Neuronal stem cell (in vitro differentiated cells): ENCODE data around the gene GAS7.

Experiments used
- DNase-seq: peaks from one replicate; pipeline ENCODE4 v3.0.0-alpha.2; 2013; ENCODE audit warnings: low spot score
- H2AFZ ChIP-seq: one replicate; pipeline ENCODE4 v1.6.1; 2013; ENCODE audit warnings: mild to moderate bottlenecking, low read length, inconsistent platforms
- H2AK5ac ChIP-seq: 2 replicates; pipeline ENCODE4 v1.6.1; 2013; ENCODE audit warnings: low read depth, mild to moderate bottlenecking, inconsistent platforms, low read length, moderate library complexity, mixed read lengths
- H2BK120ac ChIP-seq: 2 replicates; pipeline ENCODE4 v1.6.1; 2013; ENCODE audit warnings: low read depth, mild to moderate bottlenecking, inconsistent platforms, low read length, moderate library complexity, mixed read lengths
- H2BK12ac ChIP-seq: one replicate; pipeline ENCODE4 v1.6.1; 2013; ENCODE audit warnings: low read length, inconsistent platforms
- H2BK15ac ChIP-seq: 2 replicates; pipeline ENCODE4 v1.6.1; 2013; ENCODE audit warnings: mild to moderate bottlenecking, low read length, inconsistent platforms, mixed read lengths
- H2BK5ac ChIP-seq: one replicate; pipeline ENCODE4 v1.6.1; 2013; ENCODE audit warnings: inconsistent platforms, mild to moderate bottlenecking, low read length, moderate library complexity
- H3K14ac ChIP-seq: one replicate; pipeline ENCODE4 v1.6.1; 2013; ENCODE audit warnings: low read length, inconsistent platforms
- H3K18ac ChIP-seq: 2 replicates; pipeline ENCODE4 v1.6.1; 2013; ENCODE audit warnings: low read length, inconsistent platforms
- H3K23ac ChIP-seq: 2 replicates; pipeline ENCODE4 v1.6.1; 2013; ENCODE audit warnings: low read depth, mild to moderate bottlenecking, mixed read lengths, low read length, inconsistent platforms; ENCODE audit not compliant: poor library complexity
- H3K27ac ChIP-seq: replicated peaks from 3 replicates; pipeline ENCODE4 v1.5.1; 2013; ENCODE audit warnings: low read length, inconsistent platforms
- H3K27me3 ChIP-seq, 3 experiments: 2 replicates each; pipeline ENCODE4 v1.6.1; 2013; ENCODE audit warnings: low read length in 3 of 3, mild to moderate bottlenecking in 2 of 3, inconsistent platforms in 1 of 3, low read depth in 1 of 3, mixed read lengths in 1 of 3, moderate library complexity in 1 of 3; ENCODE audit not compliant: control insufficient read depth in 3 of 3, insufficient read depth in 3 of 3
- H3K36me3 ChIP-seq, 2 donors: replicated peaks in 1 of 2; 2 replicates each; pipeline ENCODE4 v1.6.1; 2013; ENCODE audit warnings: low read length in 2 of 2; ENCODE audit not compliant: control insufficient read depth in 2 of 2, insufficient read depth in 2 of 2
- H3K4ac ChIP-seq: 2 replicates; pipeline ENCODE4 v1.6.1; 2013; ENCODE audit warnings: inconsistent platforms, mild to moderate bottlenecking, low read length, moderate library complexity
- H3K4me1 ChIP-seq, 2 donors: 1 replicate in 1 of 2; 2 replicates in 1 of 2; pipeline ENCODE4 v1.6.1; 2013; ENCODE audit warnings: low read length in 2 of 2, low read depth in 1 of 2; ENCODE audit not compliant: control insufficient read depth in 2 of 2, insufficient read depth in 1 of 2
- H3K4me2 ChIP-seq: one replicate; pipeline ENCODE4 v1.6.1; 2013; ENCODE audit warnings: mild to moderate bottlenecking, low read length, inconsistent platforms; ENCODE audit not compliant: insufficient read depth, poor library complexity, severe bottlenecking
- H3K4me3 ChIP-seq, 2 donors: 2 replicates each; pipeline ENCODE4 v1.5.1; 2013; ENCODE audit warnings: low read length in 2 of 2, mild to moderate bottlenecking in 2 of 2, inconsistent platforms in 1 of 2, moderate library complexity in 1 of 2
- H3K79me1 ChIP-seq: one replicate; pipeline ENCODE4 v1.6.1; 2013; ENCODE audit warnings: low read depth, mild to moderate bottlenecking, inconsistent platforms, low read length, moderate library complexity
- H3K9ac ChIP-seq: one replicate; pipeline ENCODE4 v1.6.1; 2013; ENCODE audit warnings: mild to moderate bottlenecking, low read depth, low read length, inconsistent platforms; ENCODE audit not compliant: poor library complexity
- H3K9me3 ChIP-seq, 2 donors: replicated peaks in 1 of 2; 2 replicates each; pipeline versions ENCODE3 to v1.6.1; 2013; ENCODE audit warnings: low read length in 2 of 2, mild to moderate bottlenecking in 2 of 2, inconsistent platforms in 1 of 2, low read depth in 1 of 2, mixed read lengths in 1 of 2, moderate library complexity in 1 of 2; ENCODE audit not compliant: control insufficient read depth in 2 of 2, insufficient read depth in 1 of 2
- H4K8ac ChIP-seq: one replicate; pipeline ENCODE4 v1.6.1; 2013; ENCODE audit warnings: low read depth, mild to moderate bottlenecking, inconsistent platforms, low read length, moderate library complexity
- H4K91ac ChIP-seq: one replicate; pipeline ENCODE4 v1.6.1; 2013; ENCODE audit warnings: low read length, low read depth, mild to moderate bottlenecking, inconsistent platforms; ENCODE audit not compliant: poor library complexity
- WGBS, 2 donors: extraction: QIAGEN DNeasy Blood & Tissue Kit; methylation state at CpG; one replicate each; pipeline ENCODE4 v1.1.7; 2013; ENCODE audit warnings: missing lambda C conversion rate in 2 of 2, mixed read lengths in 1 of 2; ENCODE audit not compliant: insufficient read length in 2 of 2, insufficient replicate concordance in 1 of 2; ENCODE audit errors: extremely low coverage in 2 of 2; 5-methylcytosine and 5-hydroxymethylcytosine counted together

The GAS7 gene

DNA sequence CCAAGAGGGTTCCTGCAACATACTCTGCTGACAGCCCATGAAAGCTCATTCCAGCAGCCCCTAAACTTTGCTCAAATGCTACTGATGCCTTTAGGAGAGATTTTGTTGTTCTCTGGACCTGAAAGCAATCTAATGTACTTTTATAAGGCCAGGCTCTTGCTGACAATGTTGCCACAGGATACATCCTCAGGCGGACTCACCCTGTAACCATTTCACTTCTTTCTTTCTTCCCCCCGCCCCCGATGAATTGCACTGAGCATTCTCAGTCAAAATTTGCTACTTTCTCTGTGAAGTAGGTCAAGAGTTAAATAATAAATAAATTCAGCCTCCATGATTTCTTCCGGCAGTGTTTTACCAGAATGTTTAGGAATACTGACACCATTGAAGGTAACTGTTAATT, 1.5 kb downstream of the GAS7 start:
- no peak overlapping the region for H3K4me2 ChIP-seq
- H3K4ac ChIP-seq, result no peak overlapping the region
- peaks cover 0 to 9% of the 10 kb centered on the region in 2 donors for H3K4me1 ChIP-seq
- no peak overlapping the region for H3K23ac ChIP-seq
- H2AK5ac ChIP-seq, result no peak overlapping the region
- no peak overlapping the region for H2BK5ac ChIP-seq
- no peak overlapping the region for H3K9ac ChIP-seq
- no peak overlapping the region for H3K14ac ChIP-seq
- no peak overlapping the region for H3K27ac ChIP-seq
- no peak overlapping the region for H4K91ac ChIP-seq
- peaks cover 0 to 14% of the 10 kb centered on the region in 2 donors for H3K9me3 ChIP-seq
- H3K27me3 ChIP-seq, result peaks cover 6 to 54% (median 23%) of the 10 kb centered on the region in 3 experiments
- WGBS, 2 donors, result no CpG with 5 or more reads among the region's 4 CpGs
- H3K36me3 ChIP-seq, result peaks cover 0 to 1% of the 10 kb centered on the region in 2 donors
- no peak overlapping the region for H2AFZ ChIP-seq
- H2BK12ac ChIP-seq, result no peak overlapping the region
- no peak for DNase-seq
- no peak overlapping the region for H3K18ac ChIP-seq
- H2BK15ac ChIP-seq, result no peak overlapping the region
- no peak overlapping the region for H2BK120ac ChIP-seq
- no peak overlapping the region for H3K4me3 ChIP-seq
- no peaks in the 10 kb centered on the region for H3K79me1 ChIP-seq
- no peak overlapping the region for H4K8ac ChIP-seq

- Histone ChIP-seq H3K4ac (no peak overlapping the region), H2BK12ac (no peak overlapping the region), H3K23ac (no peak overlapping the region), H3K18ac (no peak overlapping the region), H2AFZ (no peak overlapping the region), H4K8ac (no peak overlapping the region), H2BK5ac (peak overlapping the region; percentile 67), H2AK5ac (peak overlapping the region; percentile 71), H3K36me3 (peaks cover 0 to 1% of the 10 kb centered on the region in 2 donors), H3K4me3 (no peak overlapping the region), H2BK120ac (no peak overlapping the region), H2BK15ac (peak overlapping the region; percentile 81), H3K27me3 (peaks cover 6 to 54% (median 23%) of the 10 kb centered on the region in 3 experiments), H3K14ac (no peak overlapping the region), H3K79me1 (no peaks in the 10 kb centered on the region), H3K27ac (no peak overlapping the region), H3K4me2 (no peak overlapping the region), H3K4me1 (peaks cover 0 to 10% of the 10 kb centered on the region in 2 donors), H4K91ac (no peak overlapping the region), H3K9me3 (peaks cover 0 to 14% of the 10 kb centered on the region in 2 donors), H3K9ac (no peak overlapping the region)
- WGBS, 2 donors, result no CpG with 5 or more reads among the region's 11 CpGs
- no peak for DNase-seq
These were observed 2.0 kb downstream of the GAS7 start for GRCh38 chr17:10196384-10196895.

DNA sequence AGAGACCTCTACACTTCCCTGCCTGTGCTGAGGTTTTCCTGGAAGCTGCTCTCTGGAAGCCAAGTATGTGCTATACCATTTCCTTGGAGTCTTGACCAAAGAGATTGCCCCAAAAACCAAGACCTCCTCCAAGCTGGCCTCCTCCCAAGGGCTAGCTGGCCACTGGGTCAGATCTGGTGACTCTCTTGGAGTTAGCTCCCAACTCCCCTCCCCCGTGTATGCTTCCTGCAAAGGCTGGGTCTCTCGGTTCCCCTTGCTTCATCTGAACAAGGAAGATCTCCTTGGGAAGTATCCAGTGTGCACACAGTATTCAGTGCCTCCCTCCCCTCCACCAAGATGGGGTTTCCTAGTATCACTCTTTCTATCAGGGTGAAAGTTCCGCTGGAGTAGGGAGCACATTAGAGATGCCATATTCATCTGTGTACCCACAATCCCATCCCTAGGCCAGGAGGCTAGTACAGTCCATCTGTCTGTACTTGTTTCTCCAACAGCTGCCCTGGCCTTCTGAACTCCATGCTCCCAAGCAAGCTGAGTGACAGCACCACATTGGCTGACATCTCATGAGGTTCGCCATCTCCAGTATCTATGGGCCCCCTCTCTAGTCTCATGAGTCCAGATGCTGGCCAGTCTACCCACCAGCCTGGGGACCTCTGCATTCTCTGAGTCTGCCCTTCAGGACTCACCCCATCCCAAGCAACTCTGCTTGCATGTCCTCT, 3.2 kb downstream of the GAS7 start:
- Histone ChIP-seq H3K27ac (no peak overlapping the region), H2BK5ac (peak overlapping the region; percentile 67), H3K36me3 (peaks cover 0 to 1% of the 10 kb centered on the region in 2 donors), H2BK12ac (no peak overlapping the region), H2BK15ac (peak overlapping the region; percentile 81), H4K91ac (no peak overlapping the region), H3K23ac (no peak overlapping the region), H2AFZ (no peak overlapping the region), H4K8ac (no peak overlapping the region), H3K79me1 (no peaks in the 10 kb centered on the region), H3K27me3 (peaks cover 6 to 47% (median 20%) of the 10 kb centered on the region in 3 experiments), H2BK120ac (no peak overlapping the region), H3K18ac (peak overlapping the region; percentile 7), H3K14ac (peak overlapping the region; percentile 14), H3K4me3 (no peak overlapping the region), H3K4ac (no peak overlapping the region), H3K9ac (no peak overlapping the region), H3K4me2 (no peak overlapping the region), H3K4me1 (peaks cover 0 to 10% of the 10 kb centered on the region in 2 donors), H2AK5ac (peak overlapping the region; percentile 71), H3K9me3 (peaks cover 0 to 14% of the 10 kb centered on the region in 2 donors)
- no peak for DNase-seq
- no CpG with 5 or more reads among the region's 4 CpGs for WGBS, 2 donors

- Histone ChIP-seq H2AK5ac (no peak overlapping the region), H3K4me3 (no peak overlapping the region), H3K4me1 (peaks cover 0 to 8% of the 10 kb centered on the region in 2 donors), H2AFZ (no peak overlapping the region), H4K91ac (no peak overlapping the region), H3K27me3 (peaks cover 2 to 36% (median 11%) of the 10 kb centered on the region in 3 experiments), H3K4ac (no peak overlapping the region), H2BK15ac (no peak overlapping the region), H3K36me3 (peaks cover 0 to 1% of the 10 kb centered on the region in 2 donors), H2BK5ac (no peak overlapping the region), H3K4me2 (no peak overlapping the region), H3K23ac (no peak overlapping the region), H2BK12ac (no peak overlapping the region), H2BK120ac (no peak overlapping the region), H3K79me1 (no peaks in the 10 kb centered on the region), H3K18ac (no peak overlapping the region), H3K9me3 (peaks cover 0 to 14% of the 10 kb centered on the region in 2 donors), H3K14ac (no peak overlapping the region), H4K8ac (no peak overlapping the region), H3K9ac (no peak overlapping the region), H3K27ac (no peak overlapping the region)
- WGBS, 2 donors, result no CpG with 5 or more reads among the region's 2 CpGs
- no peak for DNase-seq
These were observed 4.8 kb downstream of the GAS7 start for GRCh38 chr17:10193632-10194031.
